HL-60/S4 treated with retinoic acid at 250 ng/mL for 4 days and 3 days (cell line): Measurements from ENCODE around the gene AMOTL1.

Experiments
- in situ Hi-C: fragments of 300-500 bp; cut with MboI; formaldehyde crosslinking; loops from 2 replicates; pipeline ENCODE4 v1.7.0; 2022; ENCODE audit warnings: low sequenced_read_pairs

Gene AMOTL1

DNA sequence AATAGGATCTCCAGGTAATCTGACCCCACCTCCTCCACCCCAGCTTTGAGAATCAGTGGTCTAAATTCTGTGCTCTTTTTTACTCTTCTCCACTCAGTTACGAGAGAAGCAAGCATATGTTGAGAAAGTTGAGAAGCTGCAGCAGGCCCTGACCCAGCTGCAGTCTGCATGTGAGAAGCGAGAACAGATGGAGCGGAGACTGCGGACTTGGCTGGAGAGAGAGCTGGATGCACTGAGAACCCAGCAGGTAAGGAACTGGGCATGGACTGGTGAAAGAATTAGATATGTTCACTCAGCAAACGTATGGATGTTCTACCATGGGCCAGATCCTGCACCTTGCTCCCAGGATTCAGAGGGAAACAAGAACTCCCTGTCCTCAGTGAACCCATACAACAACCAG is 85.7 kb downstream of the AMOTL1 start:
- in situ Hi-C loops, result no loop called here

DNA sequence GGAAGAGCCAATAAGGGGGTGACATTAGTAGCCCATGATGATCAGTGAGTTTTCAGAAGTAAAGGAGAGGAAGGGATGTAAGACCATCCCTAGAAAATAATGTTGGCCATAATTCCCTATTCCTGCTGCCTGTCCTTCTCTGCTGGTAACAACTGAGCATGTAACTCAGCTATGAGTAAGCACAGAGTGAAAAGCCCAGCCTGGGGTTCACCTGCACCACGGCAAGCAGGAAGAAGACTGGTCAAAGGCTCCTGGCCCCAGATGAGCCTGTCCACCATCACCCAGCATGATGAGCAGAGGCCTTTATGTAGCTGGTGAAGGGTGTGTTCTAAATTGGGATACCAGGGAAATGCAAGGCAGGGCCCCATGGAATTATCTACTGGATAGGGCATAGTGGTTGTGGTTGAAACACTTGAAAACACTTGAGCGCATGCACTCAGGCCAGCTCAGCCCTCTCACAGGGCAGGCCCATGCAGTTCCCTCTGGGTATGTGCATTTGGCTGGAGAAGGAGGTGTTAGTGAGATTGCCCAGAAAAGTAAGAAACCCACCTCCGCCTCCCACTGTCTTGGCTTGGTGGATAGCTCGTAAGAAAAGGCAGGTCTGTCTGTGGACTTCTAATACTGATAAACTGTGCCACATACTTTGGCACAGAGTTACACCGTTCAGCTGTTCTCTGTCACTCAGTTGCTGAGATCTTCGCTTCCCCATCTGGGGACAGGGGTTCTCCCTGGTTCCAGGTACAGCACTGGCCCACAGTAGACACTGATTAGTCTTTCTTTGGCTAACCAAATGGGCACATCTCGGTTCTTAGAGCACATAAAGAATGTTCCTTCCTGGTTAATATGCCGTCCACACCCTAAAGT is 86.8 kb downstream of the AMOTL1 start:
- in situ Hi-C loops, result no loop called here

DNA sequence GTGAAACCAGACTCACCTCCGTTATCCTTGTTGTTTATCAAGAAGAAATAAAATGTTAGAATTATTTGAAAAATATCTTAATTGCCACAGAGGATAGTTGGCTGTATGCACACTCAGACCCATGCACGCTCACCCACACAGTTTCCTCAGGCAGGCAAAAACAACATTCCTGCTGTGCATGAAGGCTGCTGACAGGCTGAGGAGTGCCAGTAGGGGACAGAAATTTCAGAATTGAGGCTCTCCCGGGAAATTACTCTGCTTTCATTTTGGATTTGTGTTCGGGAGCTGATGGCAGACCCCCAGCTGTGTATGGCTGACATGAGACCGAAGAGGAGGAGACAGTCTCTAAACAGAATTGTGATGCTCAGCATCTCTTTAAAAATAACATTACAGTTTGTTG is 87.5 kb downstream of the AMOTL1 start:
- in situ Hi-C loops, result no loop called here

DNA sequence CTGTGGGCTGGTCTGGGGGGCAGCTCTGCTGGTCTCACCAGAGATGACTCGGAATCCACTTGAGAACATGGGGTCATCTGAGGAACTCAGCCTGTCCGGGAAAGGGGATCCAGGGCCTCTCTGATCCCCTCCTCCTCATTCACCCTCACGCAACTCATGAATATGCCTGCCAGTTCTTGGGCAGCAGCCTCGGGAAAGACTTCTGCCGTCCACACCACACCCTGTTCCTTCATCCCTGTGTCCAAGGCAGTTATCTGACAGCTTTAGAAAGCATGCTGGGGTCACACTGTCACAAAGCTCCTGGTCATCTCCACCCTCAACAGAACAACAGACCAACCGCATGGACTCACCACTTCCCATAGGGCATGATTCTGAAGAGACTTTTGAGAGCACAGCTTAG is 88.3 kb downstream of the AMOTL1 start:
- in situ Hi-C loops, result no loop called here

DNA sequence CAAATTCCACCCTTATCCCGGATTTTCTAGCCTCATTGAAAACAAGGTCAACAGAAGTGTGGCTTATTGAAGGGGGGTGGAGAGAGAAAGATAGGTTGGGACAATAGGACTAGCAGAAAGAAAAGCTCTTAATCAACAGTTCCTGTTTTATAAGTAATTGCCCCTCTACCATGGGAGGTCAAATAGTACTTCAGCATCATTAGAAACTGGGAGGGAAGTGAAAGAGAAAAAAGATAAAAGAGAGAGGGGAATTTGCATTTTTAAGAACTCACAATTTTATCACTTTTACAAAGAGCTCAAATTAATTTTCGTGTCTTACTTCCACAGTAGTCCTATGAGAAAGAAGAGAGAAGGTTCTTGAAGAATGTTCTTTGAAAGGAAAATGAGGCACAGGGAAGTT is 89.2 kb downstream of the AMOTL1 start:
- in situ Hi-C loops, result no loop called here

DNA sequence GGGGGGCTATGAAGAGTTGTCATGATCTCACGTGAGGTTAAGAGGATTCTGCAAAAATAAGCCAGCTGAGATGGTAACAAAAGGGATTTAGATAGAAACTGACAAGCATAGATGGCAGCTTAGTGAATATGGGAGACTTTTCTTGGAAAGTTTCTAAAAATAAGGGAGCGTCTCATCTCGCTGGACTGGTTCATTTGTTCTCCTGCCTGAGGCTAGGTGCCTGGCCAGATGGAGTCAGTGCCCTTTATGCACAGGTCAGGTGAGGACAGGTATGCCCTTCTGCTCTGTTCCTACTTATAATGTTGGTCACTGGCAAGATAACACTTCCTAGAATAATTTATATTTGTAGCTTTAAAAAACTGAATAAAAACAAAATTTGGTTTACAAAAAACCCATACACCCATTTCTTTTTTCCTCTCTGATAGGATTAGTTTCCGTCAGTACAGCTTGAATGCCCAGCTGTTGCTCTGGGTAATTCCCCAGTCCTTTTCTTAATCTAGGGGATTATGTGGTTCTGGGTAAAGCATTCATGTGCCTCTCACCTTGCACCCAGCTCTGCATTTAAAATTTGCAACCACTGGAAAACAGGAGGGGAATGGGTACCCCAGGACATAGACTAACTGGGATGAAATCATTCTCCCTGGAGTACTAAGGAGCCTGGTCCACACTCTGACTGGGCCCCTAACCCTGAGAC is 90.0 kb downstream of the AMOTL1 start:
- in situ Hi-C loops, result no loop called here

DNA sequence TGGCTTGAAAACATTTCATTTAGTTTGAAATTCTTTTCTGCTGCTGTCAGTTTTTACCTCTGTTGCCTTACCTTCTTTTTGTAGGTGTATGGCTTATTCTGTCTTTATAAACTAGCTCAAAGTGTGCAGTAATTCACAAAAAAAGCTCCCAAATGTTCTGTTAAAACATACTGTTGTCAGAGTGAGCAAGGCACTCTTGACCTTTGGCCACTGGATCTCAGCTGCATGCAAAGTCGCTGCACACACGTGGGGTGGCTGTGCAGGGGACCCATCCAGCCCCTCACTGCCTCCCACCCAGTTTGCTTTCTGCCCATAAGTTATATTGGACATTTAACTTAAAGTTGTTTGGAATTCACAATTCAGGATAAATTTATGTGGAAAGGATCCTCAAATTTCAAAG is 92.2 kb downstream of the AMOTL1 start:
- in situ Hi-C loops, result no loop called here

DNA sequence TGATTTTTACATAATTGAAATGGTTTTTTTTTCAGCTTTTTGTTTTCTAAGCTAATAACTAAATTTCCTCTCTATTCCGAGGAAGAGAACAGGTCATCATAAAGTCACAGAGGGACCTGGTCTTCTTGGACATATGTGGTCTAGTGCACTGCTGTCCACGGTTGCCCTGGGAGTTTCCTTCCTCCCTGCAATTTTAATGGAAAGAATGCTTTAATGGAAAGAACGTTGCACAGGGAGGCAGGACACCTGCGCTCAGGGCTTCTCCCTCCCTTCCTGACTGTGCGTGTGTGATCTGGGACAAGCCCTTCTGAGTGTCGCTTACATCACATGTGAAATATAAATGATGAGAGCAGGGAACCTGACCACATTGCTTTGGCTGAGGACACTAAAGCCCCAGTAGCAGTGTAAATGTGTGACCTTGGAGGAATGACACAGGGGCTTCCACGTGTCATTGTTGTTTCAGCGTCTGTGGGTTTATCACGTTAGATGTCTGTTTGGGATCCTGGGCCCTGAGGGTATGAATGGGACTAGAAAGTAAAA is 93.2 kb downstream of the AMOTL1 start:
- in situ Hi-C loops, result no loop called here

DNA sequence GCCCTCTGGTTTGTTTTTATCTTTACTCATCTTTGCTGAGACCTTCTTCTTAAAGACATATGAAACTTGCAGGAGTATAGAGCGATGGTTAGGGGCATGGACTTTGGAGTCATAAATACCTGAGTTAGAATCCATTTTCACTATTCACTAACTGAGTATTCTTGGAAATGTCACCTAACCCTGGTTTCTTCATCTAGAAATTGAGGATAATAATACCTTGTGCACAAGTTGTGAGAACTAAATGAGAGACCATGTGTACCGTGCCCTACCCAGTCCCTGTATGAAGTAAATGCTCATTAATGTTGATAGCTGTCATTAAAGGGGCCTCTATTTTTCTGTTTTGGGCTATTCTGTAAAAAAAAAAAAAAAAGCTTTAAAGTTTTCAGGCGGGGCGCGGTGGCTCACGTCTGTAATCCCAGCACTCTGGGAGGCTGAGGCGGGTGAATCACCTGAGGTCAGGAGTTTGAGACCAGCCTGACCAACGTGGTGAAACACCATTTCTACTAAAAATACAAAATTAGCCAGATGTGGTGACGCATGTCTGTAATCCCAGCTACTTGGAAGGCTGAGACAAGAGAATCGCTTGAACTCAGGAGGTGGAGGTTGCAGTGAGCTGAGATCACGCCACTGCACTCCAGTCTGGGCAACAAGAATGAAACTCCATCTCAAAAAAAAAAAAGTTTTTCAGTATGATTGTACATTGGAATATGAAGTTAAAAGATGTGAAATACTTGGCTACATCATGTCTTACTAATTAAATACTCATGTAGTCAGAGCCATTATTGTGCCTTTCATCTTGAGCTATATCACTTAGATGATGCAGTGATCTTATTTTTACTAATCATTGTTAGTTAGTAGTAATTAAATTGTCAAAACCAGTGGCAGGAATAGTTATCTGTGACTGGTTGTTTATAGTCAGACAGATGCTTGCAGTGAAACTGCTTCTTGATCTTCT is 95.0 kb downstream of the AMOTL1 start:
- in situ Hi-C loops, result no loop called here

DNA sequence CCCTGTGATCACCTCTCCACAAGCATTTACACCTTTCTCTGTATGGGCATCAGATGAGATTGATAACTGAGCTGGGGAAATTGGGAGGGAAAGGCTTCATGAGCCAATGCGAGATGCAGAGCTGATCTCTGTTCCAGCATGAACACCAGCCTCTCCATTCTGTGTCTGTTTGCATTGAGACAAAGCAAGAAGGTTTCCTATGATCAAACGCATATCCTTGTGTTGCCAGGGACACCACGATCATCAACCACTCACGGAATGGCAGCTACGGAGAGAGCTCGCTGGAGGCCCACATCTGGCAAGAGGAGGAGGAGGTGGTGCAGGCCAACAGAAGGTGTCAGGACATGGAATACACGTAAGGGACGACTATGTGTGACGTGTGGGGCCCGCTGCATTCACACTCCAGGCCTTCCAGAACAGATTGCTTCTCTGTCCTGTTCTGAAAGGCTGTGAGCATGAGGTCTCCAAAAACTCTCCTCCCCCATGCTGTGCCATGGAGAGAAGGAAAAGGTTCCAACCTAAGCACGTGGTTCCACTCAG is 96.4 kb downstream of the AMOTL1 start:
- in situ Hi-C loops, result no loop called here

DNA sequence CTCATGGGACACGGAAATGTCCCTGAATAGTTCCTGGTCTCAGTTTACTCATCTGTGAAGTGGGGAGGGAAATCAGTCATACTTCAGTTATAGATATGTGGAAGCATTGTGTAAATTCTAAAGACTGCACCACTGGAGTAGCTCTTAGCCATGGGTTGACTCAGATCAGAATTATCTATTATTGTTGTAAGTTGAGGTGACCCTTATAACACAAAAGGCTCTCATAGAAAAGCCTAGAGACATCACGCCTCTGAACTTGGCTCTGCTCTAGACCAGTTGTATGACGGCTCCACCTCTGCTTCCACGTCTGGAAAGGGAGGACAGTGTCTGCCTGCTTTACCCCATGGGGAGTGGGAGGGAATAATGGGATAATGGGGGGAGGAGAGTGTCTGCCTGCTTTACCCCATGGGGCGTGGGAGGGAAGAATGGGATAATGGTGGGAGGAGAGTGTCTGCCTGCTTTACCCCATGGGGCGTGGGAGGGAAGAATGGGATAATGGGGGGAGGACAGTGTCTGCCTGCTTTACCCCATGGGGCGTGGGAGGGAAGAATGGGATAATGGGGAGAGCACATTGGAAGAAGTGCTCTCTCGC is 98.2 kb downstream of the AMOTL1 start:
- in situ Hi-C loops, result no loop called here

DNA sequence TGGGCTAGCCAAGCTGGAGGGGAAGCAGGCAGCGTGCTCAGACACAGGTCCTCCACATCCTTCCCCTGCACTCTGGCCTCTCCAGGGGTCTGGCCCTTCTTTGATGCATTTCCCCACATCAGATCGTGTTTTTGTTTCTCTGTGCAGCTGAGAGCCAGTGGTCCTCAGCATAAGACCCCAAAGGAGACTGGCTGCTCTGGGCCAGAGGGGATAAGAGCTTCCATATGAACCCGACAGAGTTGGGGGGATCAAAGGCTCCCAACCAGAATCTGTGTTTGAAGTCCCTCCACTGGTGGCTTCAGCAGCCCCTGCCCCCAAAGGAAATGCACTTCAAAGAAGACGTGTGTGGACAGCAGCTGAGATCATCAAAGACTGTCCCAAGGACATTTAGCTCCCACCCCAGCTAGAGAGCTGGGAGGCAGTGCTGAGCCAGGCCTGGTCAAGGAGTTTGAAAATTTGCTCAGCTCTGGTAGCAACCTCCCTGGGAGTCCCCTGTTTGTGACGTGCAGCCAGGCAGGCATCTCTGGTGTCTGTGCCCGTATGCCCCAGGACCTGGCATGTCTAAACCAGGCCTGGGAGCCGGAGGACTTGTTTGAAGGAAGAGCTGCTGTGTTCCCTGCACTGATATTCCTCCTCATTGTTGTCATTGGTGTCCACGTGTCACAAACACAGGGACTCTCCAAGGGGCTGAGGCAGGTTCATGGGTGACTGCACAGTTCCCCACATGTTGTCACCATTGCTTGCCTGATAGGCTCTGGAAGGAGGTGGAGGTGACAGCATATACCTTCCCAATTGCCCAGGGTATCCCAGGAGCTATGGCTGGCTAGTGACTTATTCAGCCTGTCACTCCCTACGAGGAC is 99.0 kb downstream of the AMOTL1 start:
- in situ Hi-C loops, result no loop called here

DNA sequence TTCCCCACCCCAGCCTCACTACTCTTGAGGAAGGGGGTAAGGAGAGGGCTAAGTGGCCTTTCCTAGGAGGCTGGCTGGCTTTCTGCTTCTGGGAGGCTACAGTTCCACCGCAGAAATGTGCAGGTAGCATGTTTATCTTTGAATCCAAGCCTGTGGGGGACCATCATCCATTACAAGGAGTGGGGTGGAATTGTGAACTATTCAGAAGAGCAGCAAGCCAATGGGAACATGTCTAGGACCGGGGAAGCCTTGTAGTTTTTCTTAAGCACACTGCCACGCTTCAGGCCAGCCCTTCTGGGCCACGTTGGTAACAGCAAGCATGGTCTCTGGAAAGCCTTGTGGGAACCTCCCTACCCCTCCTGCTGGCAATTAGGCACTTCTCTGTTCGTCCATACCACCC is 100.3 kb downstream of the AMOTL1 start:
- in situ Hi-C loops, result no loop called here

DNA sequence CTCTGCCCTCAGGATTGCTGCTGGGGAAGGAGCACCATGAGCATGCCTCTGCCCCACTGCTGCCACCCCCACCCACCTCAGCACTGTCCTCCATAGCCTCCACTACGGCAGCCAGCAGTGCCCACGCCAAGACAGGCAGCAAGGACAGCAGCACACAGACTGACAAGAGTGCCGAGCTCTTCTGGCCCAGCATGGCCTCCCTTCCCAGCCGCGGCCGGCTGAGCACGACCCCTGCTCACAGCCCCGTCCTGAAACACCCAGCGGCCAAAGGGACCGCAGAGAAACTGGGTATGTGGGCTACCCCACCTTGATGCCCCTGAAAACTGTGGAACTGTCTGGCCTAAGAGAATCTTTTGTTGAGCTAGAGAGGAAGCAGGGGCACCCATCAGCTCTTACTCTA is 101.0 kb downstream of the AMOTL1 start:
- in situ Hi-C loops, result no loop called here

DNA sequence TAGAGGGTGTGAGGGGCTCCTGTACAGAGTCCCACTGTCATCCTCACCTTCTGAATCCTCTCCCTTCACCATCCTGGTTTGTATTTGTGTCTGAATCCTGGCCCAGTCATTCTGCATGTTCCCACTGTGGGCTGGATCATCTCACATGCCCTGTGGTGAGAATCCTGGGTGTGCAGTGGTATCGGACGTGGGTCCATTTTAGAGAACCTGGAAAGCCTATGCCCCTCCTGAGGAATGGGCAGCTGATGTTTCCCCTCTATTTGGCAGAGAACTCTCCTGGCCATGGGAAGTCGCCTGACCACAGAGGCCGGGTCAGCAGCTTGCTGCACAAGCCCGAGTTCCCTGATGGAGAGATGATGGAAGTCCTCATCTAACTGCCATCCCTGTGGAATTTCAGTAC is 102.3 kb downstream of the AMOTL1 start:
- in situ Hi-C loops, result no loop called here

DNA sequence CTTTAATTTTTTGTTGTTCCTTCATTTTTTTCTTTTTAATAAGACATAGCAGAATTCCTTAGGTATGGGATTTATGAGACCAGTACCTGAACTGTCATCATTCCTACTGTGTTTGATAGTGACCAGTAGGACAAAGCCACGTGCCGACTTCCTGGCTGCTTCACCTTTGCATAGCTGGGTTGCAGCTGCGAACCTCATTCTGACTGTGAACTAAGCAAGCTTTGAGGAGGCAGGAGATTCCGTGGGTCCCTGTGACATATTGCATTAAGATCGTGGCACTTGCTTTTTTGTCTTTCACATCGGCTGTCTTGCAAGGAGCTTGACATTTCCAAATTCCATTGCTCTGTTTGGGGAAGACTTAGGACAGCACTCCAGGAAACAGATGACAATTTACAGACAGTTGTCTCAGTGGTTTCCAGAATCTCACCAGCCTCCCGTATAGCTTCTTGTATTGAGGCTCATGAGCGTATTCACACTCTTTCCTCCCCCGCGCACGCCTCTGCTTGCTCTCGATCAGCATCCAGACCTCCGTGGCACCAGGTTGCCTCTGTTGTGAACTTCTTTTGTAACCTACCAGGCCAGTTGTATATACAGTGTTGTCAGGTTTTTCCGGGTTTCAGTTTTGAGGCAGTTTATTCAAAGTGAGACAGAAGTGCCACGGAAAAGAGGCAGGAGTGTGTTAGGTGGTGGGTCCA is 103.5 kb downstream of the AMOTL1 start:
- in situ Hi-C loops, result no loop called here

DNA sequence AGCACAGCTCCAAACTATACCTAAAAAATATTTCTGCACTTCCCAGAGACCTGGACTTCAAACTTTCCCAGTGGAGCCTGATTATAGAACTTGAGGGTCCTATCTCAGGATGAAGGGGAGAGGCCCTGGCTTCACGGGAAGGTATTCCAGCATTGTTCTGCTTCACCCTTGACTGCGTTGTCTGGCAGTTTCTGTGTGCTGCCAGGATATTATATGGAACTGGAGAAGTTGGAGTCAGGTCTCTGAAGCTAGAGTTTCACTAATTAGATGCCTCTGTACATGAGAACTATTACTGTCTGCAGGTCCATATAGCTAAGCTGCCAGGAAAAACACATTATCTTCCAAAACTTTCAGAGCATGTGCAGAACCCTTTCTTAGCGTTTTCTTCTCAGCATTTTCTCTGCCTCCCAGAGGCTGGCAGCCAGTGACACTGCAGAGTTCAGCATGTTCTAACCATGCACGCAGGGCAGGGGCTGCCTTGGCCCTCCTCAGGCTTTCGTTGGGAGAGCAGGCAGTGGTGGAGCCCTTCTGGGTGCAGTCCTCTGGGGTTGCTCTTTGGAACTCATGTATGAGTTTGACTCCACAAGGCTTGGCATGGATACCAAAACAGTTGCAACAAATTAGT is 105.9 kb downstream of the AMOTL1 start:
- in situ Hi-C loops, result no loop called here

DNA sequence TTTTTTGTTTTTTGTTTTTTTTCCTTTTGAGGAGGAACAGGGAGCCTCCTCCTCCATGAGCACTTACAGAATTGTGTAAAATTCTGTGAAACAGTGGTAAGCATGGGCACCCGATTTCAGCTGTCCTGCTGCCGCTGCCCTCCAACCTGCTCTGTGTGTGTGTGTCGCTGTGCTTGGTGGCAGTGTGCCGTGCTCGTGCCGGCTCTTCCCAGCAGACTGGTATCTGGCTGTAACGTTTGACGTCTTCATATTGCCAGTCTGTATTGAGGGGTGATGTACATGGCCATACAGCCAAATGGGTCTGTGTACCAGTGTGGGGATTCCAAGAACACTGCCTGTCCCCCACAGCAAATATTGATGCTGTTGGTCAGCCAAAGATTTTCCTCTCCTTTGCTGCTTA is 108.1 kb downstream of the AMOTL1 start:
- in situ Hi-C loops, result loop anchor here (25.0 kb wide), 1 partner anchor 364 kb away; the partner anchor contains the start of gene C11orf97
